ENCODE data around the gene PARP8. TPM values are rescaled to one million over a fixed set of nuclear protein-coding genes. Genes with fewer than 3 reads are reported as not detected.

PARP8 gene
- total and polyA plus RNA-seq, 9 of the 15 experiments (the other 6 are each of a cell fraction or from before 2014, with no cell fraction given), result 0.03 to 0.31 TPM; not detected in 7

DNA sequence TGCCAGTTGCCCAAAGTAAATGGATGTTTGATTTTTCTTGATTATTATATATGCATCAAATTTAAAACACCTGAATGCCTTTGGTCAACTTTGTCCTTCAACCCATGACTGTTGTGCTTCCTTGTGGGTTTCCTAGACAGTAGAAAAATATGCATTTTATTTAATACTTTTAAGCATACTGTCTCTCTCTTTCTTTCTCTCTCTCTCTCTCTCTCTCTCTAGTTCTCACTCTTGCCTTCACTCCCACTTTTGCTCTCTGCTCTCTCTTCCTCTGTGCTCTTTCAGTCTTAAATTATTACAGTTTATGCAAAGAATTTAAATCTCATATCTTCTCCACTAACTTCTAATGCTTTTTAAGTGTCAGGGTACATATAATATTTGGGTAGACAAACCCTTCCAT, 173.0 kb downstream of the PARP8 start:
- Histone ChIP-seq H3K9me3 (replicated peaks; ENCODE audit: control insufficient read depth, insufficient read depth, low read depth, low read length) (no peaks in the 10 kb centered on the region), H3K79me2 (ENCODE audit: control insufficient read depth, insufficient read depth, low read length) (no peaks in the 10 kb centered on the region), H3K9me1 (ENCODE audit: control insufficient read depth, insufficient read depth, low read length) (no peaks in the 10 kb centered on the region), H3K27ac (ENCODE audit: extremely low read depth, low read depth, low read length) (no peak overlapping the region), H2AFZ (ENCODE audit: low read depth, low read length) (no peak overlapping the region), H4K20me1 (replicated peaks; ENCODE audit: control insufficient read depth, insufficient read depth, low read length) (no peaks in the 10 kb centered on the region), H3K36me3 (ENCODE audit: control insufficient read depth, insufficient read depth, low read length) (no peaks in the 10 kb centered on the region), H3K27me3 (ENCODE audit: control insufficient read depth in 2 of 2, insufficient read depth in 2 of 2, low read length in 2 of 2) (no peaks in the 10 kb centered on the region), H3K4me3 (no peak overlapping the region), H3K9ac (ENCODE audit: insufficient read depth in 1 of 2, low read depth in 2 of 2, low read length in 2 of 2) (no peak overlapping the region), H3K4me1 (replicated peaks in 1 of 2; ENCODE audit: control insufficient read depth in 2 of 2, insufficient read depth in 2 of 2, low read length in 2 of 2) (no peaks in the 10 kb centered on the region), H3K4me2 (ENCODE audit: insufficient read depth, low read length) (no peak overlapping the region)
- ChIA-PET POLR2A (no interaction called here), CTCF (ENCODE audit: low intra/inter-chr PET ratio) (no interaction called here)
- no TSS peak for BruUV-seq (replicated peaks)
- FAIRE-seq, result no peak
- DNase-seq (ENCODE audit: extremely low read depth in 1 of 4, low spot score in 3 of 4), result no peak
- intact Hi-C loops (cut with micrococcal nuclease) (no loop called here), in situ Hi-C loops (cut with MboI) (no loop called here)
- no peak for ATAC-seq
- TF ChIP-seq ZNF445 (CRISPR knock-in tag; IDR thresholded peaks at IDR 0.05; ENCODE audit: low read depth) (no peak), ZNF311 (CRISPR knock-in tag; IDR thresholded peaks at IDR 0.05) (no peak), GTF3C2 (IDR thresholded peaks at IDR 0.05; ENCODE audit: borderline replicate concordance, extremely low read depth, insufficient read length) (no peak), E4F1 (CRISPR knock-in tag; IDR thresholded peaks at IDR 0.05; ENCODE audit: borderline replicate concordance) (no peak), CSDE1 (IDR thresholded peaks at IDR 0.05) (no peak), ETV1 (tag; conservative IDR thresholded peaks at IDR 0.05; ENCODE audit: low read depth) (no peak)
- TF ChIP-seq, protein P1, sequence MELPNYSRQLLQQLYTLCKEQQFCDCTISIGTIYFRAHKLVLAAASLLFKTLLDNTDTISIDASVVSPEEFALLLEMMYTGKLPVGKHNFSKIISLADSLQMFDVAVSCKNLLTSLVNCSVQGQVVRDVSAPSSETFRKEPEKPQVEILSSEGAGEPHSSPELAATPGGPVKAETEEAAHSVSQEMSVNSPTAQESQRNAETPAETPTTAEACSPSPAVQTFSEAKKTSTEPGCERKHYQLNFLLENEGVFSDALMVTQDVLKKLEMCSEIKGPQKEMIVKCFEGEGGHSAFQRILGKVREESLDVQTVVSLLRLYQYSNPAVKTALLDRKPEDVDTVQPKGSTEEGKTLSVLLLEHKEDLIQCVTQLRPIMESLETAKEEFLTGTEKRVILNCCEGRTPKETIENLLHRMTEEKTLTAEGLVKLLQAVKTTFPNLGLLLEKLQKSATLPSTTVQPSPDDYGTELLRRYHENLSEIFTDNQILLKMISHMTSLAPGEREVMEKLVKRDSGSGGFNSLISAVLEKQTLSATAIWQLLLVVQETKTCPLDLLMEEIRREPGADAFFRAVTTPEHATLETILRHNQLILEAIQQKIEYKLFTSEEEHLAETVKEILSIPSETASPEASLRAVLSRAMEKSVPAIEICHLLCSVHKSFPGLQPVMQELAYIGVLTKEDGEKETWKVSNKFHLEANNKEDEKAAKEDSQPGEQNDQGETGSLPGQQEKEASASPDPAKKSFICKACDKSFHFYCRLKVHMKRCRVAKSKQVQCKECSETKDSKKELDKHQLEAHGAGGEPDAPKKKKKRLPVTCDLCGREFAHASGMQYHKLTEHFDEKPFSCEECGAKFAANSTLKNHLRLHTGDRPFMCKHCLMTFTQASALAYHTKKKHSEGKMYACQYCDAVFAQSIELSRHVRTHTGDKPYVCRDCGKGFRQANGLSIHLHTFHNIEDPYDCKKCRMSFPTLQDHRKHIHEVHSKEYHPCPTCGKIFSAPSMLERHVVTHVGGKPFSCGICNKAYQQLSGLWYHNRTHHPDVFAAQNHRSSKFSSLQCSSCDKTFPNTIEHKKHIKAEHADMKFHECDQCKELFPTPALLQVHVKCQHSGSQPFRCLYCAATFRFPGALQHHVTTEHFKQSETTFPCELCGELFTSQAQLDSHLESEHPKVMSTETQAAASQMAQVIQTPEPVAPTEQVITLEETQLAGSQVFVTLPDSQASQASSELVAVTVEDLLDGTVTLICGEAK (IDR thresholded peaks at IDR 0.05), result no peak
- TF ChIP-seq, protein P1 (CRISPR knock-in tag; IDR thresholded peaks at IDR 0.05), result no peak
